SK-N-SH treated with all-trans-retinoic acid at 6 μM for 48 hours (cell line): ENCODE measurements around the gene TPCN1.

Experiments
- ARNTL ChIP-seq: fragments of 450-650 bp; formaldehyde crosslinking; IDR thresholded peaks from 2 replicates; pipeline ENCODE4 v1.5.0; 2020; ENCODE audit warnings: low read depth, mild to moderate bottlenecking, moderate library complexity, borderline replicate concordance
- BACH2 ChIP-seq: fragments of 250-450 bp; sonication (Bioruptor Pico); IDR thresholded peaks from 2 replicates; pipeline ENCODE4 v1.9.0; 2021; ENCODE audit warnings: mild to moderate bottlenecking, borderline replicate concordance
- CREB5 ChIP-seq: fragments of 250-450 bp; sonication (Bioruptor Pico); IDR thresholded peaks from 2 replicates; pipeline ENCODE4 v1.5.1; 2020; ENCODE audit warnings: low read depth, mild to moderate bottlenecking, moderate library complexity
- ESRRG ChIP-seq: fragments of 250-450 bp; sonication (Bioruptor Pico); IDR thresholded peaks from 2 replicates; pipeline ENCODE4 v1.6.1; 2021; ENCODE audit warnings: mild to moderate bottlenecking
- ISL1 ChIP-seq: fragments of 250-450 bp; sonication (Bioruptor Pico); IDR thresholded peaks from 2 replicates; pipeline ENCODE4 v2.1.2; 2022; ENCODE audit warnings: mild to moderate bottlenecking, moderate library complexity
- OSR1 ChIP-seq: fragments of 250-450 bp; sonication (Bioruptor Pico); IDR thresholded peaks from 2 replicates; pipeline ENCODE4 v1.8.0; 2022; ENCODE audit warnings: moderate library complexity, mild to moderate bottlenecking, inconsistent platforms
- PATZ1 ChIP-seq: fragments of 250-450 bp; sonication (Bioruptor Pico); IDR thresholded peaks from 2 replicates; pipeline ENCODE4 v1.8.0; 2020; ENCODE audit warnings: mild to moderate bottlenecking, moderate library complexity, borderline replicate concordance
- POU6F1 ChIP-seq: fragments of 250-450 bp; sonication (Bioruptor Pico); IDR thresholded peaks from 2 replicates; pipeline ENCODE4 v1.8.0; 2021; ENCODE audit warnings: low read depth, mild to moderate bottlenecking, moderate library complexity, borderline replicate concordance
- PPARA ChIP-seq: fragments of 250-450 bp; sonication (Bioruptor Pico); IDR thresholded peaks from 2 replicates; pipeline ENCODE4 v1.5.0; 2020; ENCODE audit warnings: mild to moderate bottlenecking, borderline replicate concordance
- SNAI2 ChIP-seq: fragments of 250-450 bp; sonication (Bioruptor Pico); IDR thresholded peaks from 2 replicates; pipeline ENCODE4 v1.5.0; 2020; ENCODE audit warnings: mild to moderate bottlenecking, moderate library complexity
- TCF4 ChIP-seq: fragments of 250-450 bp; sonication (Bioruptor Pico); IDR thresholded peaks from 2 replicates; pipeline ENCODE4 v1.8.0; 2021; ENCODE audit warnings: mild to moderate bottlenecking, moderate library complexity, borderline replicate concordance
- TSHZ2 ChIP-seq: fragments of 250-450 bp; sonication (Bioruptor Pico); IDR thresholded peaks from 2 replicates; pipeline ENCODE4 v1.5.0; 2020; ENCODE audit warnings: mild to moderate bottlenecking, moderate library complexity
- ZFP30 ChIP-seq: fragments of 450-650 bp; formaldehyde crosslinking; IDR thresholded peaks from 2 replicates; pipeline ENCODE4 v1.5.0; 2022; ENCODE audit warnings: mild to moderate bottlenecking, moderate library complexity
- ZNF565 ChIP-seq: fragments of 450-650 bp; formaldehyde crosslinking; conservative IDR thresholded peaks from 2 replicates; pipeline ENCODE4 v1.5.0; 2020; ENCODE audit warnings: low read depth, mild to moderate bottlenecking, moderate library complexity

GRCh38 chr12:113347107-113347506 lies 125.8 kb downstream of the TPCN1 start:
- TF ChIP-seq ISL1 (CRISPR knock-in tag) = no peak
- TF ChIP-seq CREB5 = no peak
- TF ChIP-seq OSR1 (CRISPR knock-in tag) = no peak
- no peak for TF ChIP-seq POU6F1 (CRISPR knock-in tag)
- no peak for TF ChIP-seq BACH2 (CRISPR knock-in tag)
- no peak for TF ChIP-seq ZFP30
- TF ChIP-seq PATZ1 (CRISPR knock-in tag) = no peak
- no peak for TF ChIP-seq SNAI2 (CRISPR knock-in tag)
- TF ChIP-seq ZNF565 (CRISPR knock-in tag) = no peak
- TF ChIP-seq TSHZ2 = no peak
- TF ChIP-seq TCF4 (CRISPR knock-in tag) = no peak
- no peak for TF ChIP-seq ESRRG (CRISPR knock-in tag)
- TF ChIP-seq PPARA (CRISPR knock-in tag) = no peak
- no peak for TF ChIP-seq ARNTL (CRISPR knock-in tag)
